ENCODE measurements around the gene PPP2R5D. TPM values are rescaled to one million over a fixed set of nuclear protein-coding genes. Genes with fewer than 3 reads are reported as not detected.
A peak's percentile ranks its signal among the peaks of the same experiment; 100 is the strongest.

The PPP2R5D gene
- total RNA-seq, 4 donors from 2014 or later, result 38.0 to 87.5 (median 52.9) TPM

GRCh38 chr6:43052842-43053544, 68.6 kb downstream of the PPP2R5D start:
- DNase-seq, result peak; percentile 21
- in situ Hi-C loops (cut with MboI; ENCODE audit: low pct_ligation_motif_present in 1 of 4, low pct_unique_long_range_greater_than_20kb in 1 of 4, low sequenced_read_pairs in 3 of 4) (no loop called here), intact Hi-C loops (cut with DNase I; ENCODE audit: low total_unique reads) (no loop called here)
- peaks cover 0 to 4% (median 2%) of the 10 kb centered on the region in 4 donors for H3K36me3 ChIP-seq
- no peaks in the 10 kb centered on the region for H3K27me3 ChIP-seq
- peak overlapping the region; percentile 90 to 97 (median 95) for H3K27ac ChIP-seq
- H3K4me1 ChIP-seq, result peaks cover 4 to 22% (median 12%) of the 10 kb centered on the region in 4 donors
- peak overlapping the region; percentile 62 to 98 (median 86) for H3K4me3 ChIP-seq
- WGBS, 2 donors (ENCODE audit: low coverage in 1 of 2), result 15 to 33% methylated on average over 9 to 22 of the region's 22 CpGs
- no peak for TF ChIP-seq POLR2AphosphoS5 (IDR thresholded peaks at IDR 0.05)
- TF ChIP-seq CTCF (IDR thresholded peaks at IDR 0.05), result no peak
- no peak for TF ChIP-seq POLR2A (IDR thresholded peaks at IDR 0.05)
- no peak for TF ChIP-seq EP300 (IDR thresholded peaks at IDR 0.05; ENCODE audit: low read depth)
- no peaks in the 10 kb centered on the region for H3K9me3 ChIP-seq

GRCh38 chr6:43053545-43054205, 69.3 kb downstream of the PPP2R5D start, which contains the start of gene CUL7:
Gene CUL7, minus strand, starts transcription at chr6:43053851. Its CDS starts 1,063 bp downstream, at chr6:43052788.
- TF ChIP-seq POLR2A (IDR thresholded peaks at IDR 0.05), result peak; percentile 90
- no peak for TF ChIP-seq CTCF (IDR thresholded peaks at IDR 0.05)
- peak; percentile 68 to 94 (median 88) for TF ChIP-seq POLR2AphosphoS5 (IDR thresholded peaks at IDR 0.05)
- no peak for TF ChIP-seq EP300 (IDR thresholded peaks at IDR 0.05; ENCODE audit: low read depth)
- Histone ChIP-seq H3K36me3 (peaks cover 0 to 4% (median 0%) of the 10 kb centered on the region in 4 donors), H3K4me3 (peak within 1 kb of the TSS; percentile 62 to 98 (median 86)), H3K4me1 (peaks cover 8 to 28% (median 19%) of the 10 kb centered on the region in 4 donors), H3K27ac (peak within 1 kb of the TSS; percentile 90 to 97 (median 95)), H3K27me3 (no peaks in the 10 kb centered on the region), H3K9me3 (no peaks in the 10 kb centered on the region)
- DNase-seq, result peak; percentile 95
- 2 to 7% methylated on average over 2 to 45 of the region's 45 CpGs for WGBS, 2 donors (ENCODE audit: low coverage in 1 of 2)
- intact Hi-C loops (cut with DNase I; ENCODE audit: low total_unique reads), result no loop called here
- in situ Hi-C loops (cut with MboI; ENCODE audit: low pct_ligation_motif_present in 1 of 4, low pct_unique_long_range_greater_than_20kb in 1 of 4, low sequenced_read_pairs in 3 of 4), result no loop called here

- Histone ChIP-seq H3K27ac (peak overlapping the region; percentile 90 to 97 (median 95)), H3K36me3 (peaks cover 0 to 4% (median 0%) of the 10 kb centered on the region in 4 donors), H3K4me1 (peaks cover 8 to 30% (median 20%) of the 10 kb centered on the region in 4 donors), H3K27me3 (no peaks in the 10 kb centered on the region), H3K9me3 (no peaks in the 10 kb centered on the region), H3K4me3 (peak overlapping the region in 3 of 4 donors; percentile 62 to 98 (median 81))
- intact Hi-C loops (cut with DNase I; ENCODE audit: low total_unique reads) (no loop called here), in situ Hi-C loops (cut with MboI; ENCODE audit: low pct_ligation_motif_present in 1 of 4, low pct_unique_long_range_greater_than_20kb in 1 of 4, low sequenced_read_pairs in 3 of 4) (no loop called here)
- WGBS, 2 donors (ENCODE audit: low coverage in 1 of 2), result 74 to 83% methylated on average over 7 to 17 of the region's 17 CpGs
- TF ChIP-seq EP300 (IDR thresholded peaks at IDR 0.05; ENCODE audit: low read depth), result no peak
- no peak for TF ChIP-seq POLR2A (IDR thresholded peaks at IDR 0.05)
- TF ChIP-seq CTCF (IDR thresholded peaks at IDR 0.05), result no peak
- no peak for TF ChIP-seq POLR2AphosphoS5 (IDR thresholded peaks at IDR 0.05)
- DNase-seq, result no peak
These were observed 70.0 kb downstream of the PPP2R5D start for GRCh38 chr6:43054206-43054943.

- Histone ChIP-seq H3K9me3 (no peaks in the 10 kb centered on the region), H3K4me3 (no peak overlapping the region), H3K27me3 (no peaks in the 10 kb centered on the region), H3K4me1 (peaks cover 17 to 38% (median 31%) of the 10 kb centered on the region in 4 donors), H3K36me3 (peaks cover 0 to 4% (median 0%) of the 10 kb centered on the region in 4 donors), H3K27ac (no peak overlapping the region)
- in situ Hi-C loops (cut with MboI; ENCODE audit: low pct_ligation_motif_present in 1 of 4, low pct_unique_long_range_greater_than_20kb in 1 of 4, low sequenced_read_pairs in 3 of 4), result no loop called here
- intact Hi-C loops (cut with DNase I; ENCODE audit: low total_unique reads), result no loop called here
- TF ChIP-seq POLR2AphosphoS5 (IDR thresholded peaks at IDR 0.05) (no peak), POLR2A (IDR thresholded peaks at IDR 0.05) (no peak), EP300 (IDR thresholded peaks at IDR 0.05; ENCODE audit: low read depth) (no peak), CTCF (IDR thresholded peaks at IDR 0.05) (no peak)
- no peak for DNase-seq
- 82 to 91% methylated on average over 2 to 8 of the region's 8 CpGs for WGBS, 2 donors (ENCODE audit: low coverage in 1 of 2)
These were observed 71.6 kb downstream of the PPP2R5D start for GRCh38 chr6:43055966-43056365.
